ENCODE measurements around the gene ENAH.

ENAH gene

GRCh38 chr1:225486856-225487255 is 166.1 kb downstream of the ENAH start:
- Histone ChIP-seq H3K4me3 (ENCODE audit: low read length in 2 of 2) (no peak overlapping the region), H3K9ac (ENCODE audit: low read depth in 1 of 2, low read length in 2 of 2) (no peak overlapping the region), H3K36me3 (ENCODE audit: control insufficient read depth in 2 of 2, insufficient read depth in 2 of 2, low read length in 2 of 2) (no peaks in the 10 kb centered on the region), H3K27me3 (ENCODE audit: control insufficient read depth in 2 of 2, insufficient read depth in 2 of 2, low read length in 2 of 2) (no peaks in the 10 kb centered on the region), H3K4me1 (ENCODE audit: control insufficient read depth in 2 of 2, insufficient read depth in 2 of 2, low read length in 2 of 2) (peaks cover under 1 to 3% of the 10 kb centered on the region in 2 donors), H3K9me3 (ENCODE audit: control insufficient read depth in 2 of 2, low read length in 2 of 2) (no peaks in the 10 kb centered on the region), H3K27ac (ENCODE audit: low read depth in 2 of 2, low read length in 2 of 2) (no peak overlapping the region)

GRCh38 chr1:225485991-225486530 is 166.9 kb downstream of the ENAH start:
- no peaks in the 10 kb centered on the region for H3K36me3 ChIP-seq (ENCODE audit: control insufficient read depth in 2 of 2, insufficient read depth in 2 of 2, low read length in 2 of 2)
- peaks cover 3 to 7% of the 10 kb centered on the region in 2 donors for H3K4me1 ChIP-seq (ENCODE audit: control insufficient read depth in 2 of 2, insufficient read depth in 2 of 2, low read length in 2 of 2)
- H3K27ac ChIP-seq (ENCODE audit: low read depth in 2 of 2, low read length in 2 of 2), result no peak overlapping the region
- no peak overlapping the region for H3K9ac ChIP-seq (ENCODE audit: low read depth in 1 of 2, low read length in 2 of 2)
- no peaks in the 10 kb centered on the region for H3K9me3 ChIP-seq (ENCODE audit: control insufficient read depth in 2 of 2, low read length in 2 of 2)
- no peaks in the 10 kb centered on the region for H3K27me3 ChIP-seq (ENCODE audit: control insufficient read depth in 2 of 2, insufficient read depth in 2 of 2, low read length in 2 of 2)
- H3K4me3 ChIP-seq (ENCODE audit: low read length in 2 of 2), result no peak overlapping the region

GRCh38 chr1:225485226-225485625 is 167.7 kb downstream of the ENAH start:
- H3K27me3 ChIP-seq (ENCODE audit: control insufficient read depth in 2 of 2, insufficient read depth in 2 of 2, low read length in 2 of 2), result no peaks in the 10 kb centered on the region
- peaks cover 5 to 8% of the 10 kb centered on the region in 2 donors for H3K4me1 ChIP-seq (ENCODE audit: control insufficient read depth in 2 of 2, insufficient read depth in 2 of 2, low read length in 2 of 2)
- no peak overlapping the region for H3K27ac ChIP-seq (ENCODE audit: low read depth in 2 of 2, low read length in 2 of 2)
- no peak overlapping the region for H3K9ac ChIP-seq (ENCODE audit: low read depth in 1 of 2, low read length in 2 of 2)
- no peaks in the 10 kb centered on the region for H3K9me3 ChIP-seq (ENCODE audit: control insufficient read depth in 2 of 2, low read length in 2 of 2)
- H3K36me3 ChIP-seq (ENCODE audit: control insufficient read depth in 2 of 2, insufficient read depth in 2 of 2, low read length in 2 of 2), result no peaks in the 10 kb centered on the region
- H3K4me3 ChIP-seq (ENCODE audit: low read length in 2 of 2), result no peak overlapping the region

- Histone ChIP-seq H3K27ac (ENCODE audit: low read depth in 2 of 2, low read length in 2 of 2) (no peak overlapping the region), H3K27me3 (ENCODE audit: control insufficient read depth in 2 of 2, insufficient read depth in 2 of 2, low read length in 2 of 2) (no peaks in the 10 kb centered on the region), H3K9me3 (ENCODE audit: control insufficient read depth in 2 of 2, low read length in 2 of 2) (no peaks in the 10 kb centered on the region), H3K9ac (ENCODE audit: low read depth in 1 of 2, low read length in 2 of 2) (no peak overlapping the region), H3K36me3 (ENCODE audit: control insufficient read depth in 2 of 2, insufficient read depth in 2 of 2, low read length in 2 of 2) (no peaks in the 10 kb centered on the region), H3K4me1 (ENCODE audit: control insufficient read depth in 2 of 2, insufficient read depth in 2 of 2, low read length in 2 of 2) (peaks cover 5 to 8% of the 10 kb centered on the region in 2 donors), H3K4me3 (ENCODE audit: low read length in 2 of 2) (no peak overlapping the region)
These were observed 168.2 kb downstream of the ENAH start for GRCh38 chr1:225484657-225485214.

- H3K9ac ChIP-seq (ENCODE audit: low read depth in 1 of 2, low read length in 2 of 2), result no peak overlapping the region
- H3K4me3 ChIP-seq (ENCODE audit: low read length in 2 of 2), result no peak overlapping the region
- peaks cover 5 to 8% of the 10 kb centered on the region in 2 donors for H3K4me1 ChIP-seq (ENCODE audit: control insufficient read depth in 2 of 2, insufficient read depth in 2 of 2, low read length in 2 of 2)
- H3K27me3 ChIP-seq (ENCODE audit: control insufficient read depth in 2 of 2, insufficient read depth in 2 of 2, low read length in 2 of 2), result no peaks in the 10 kb centered on the region
- no peaks in the 10 kb centered on the region for H3K36me3 ChIP-seq (ENCODE audit: control insufficient read depth in 2 of 2, insufficient read depth in 2 of 2, low read length in 2 of 2)
- no peak overlapping the region for H3K27ac ChIP-seq (ENCODE audit: low read depth in 2 of 2, low read length in 2 of 2)
- H3K9me3 ChIP-seq (ENCODE audit: control insufficient read depth in 2 of 2, low read length in 2 of 2), result no peaks in the 10 kb centered on the region
These were observed 168.9 kb downstream of the ENAH start for GRCh38 chr1:225483818-225484656.

GRCh38 chr1:225482421-225482950 is 170.4 kb downstream of the ENAH start:
- Histone ChIP-seq H3K27ac (ENCODE audit: low read depth in 2 of 2, low read length in 2 of 2) (no peak overlapping the region), H3K9me3 (ENCODE audit: control insufficient read depth in 2 of 2, low read length in 2 of 2) (no peaks in the 10 kb centered on the region), H3K4me3 (ENCODE audit: low read length in 2 of 2) (no peak overlapping the region), H3K4me1 (ENCODE audit: control insufficient read depth in 2 of 2, insufficient read depth in 2 of 2, low read length in 2 of 2) (peaks cover 8 to 9% of the 10 kb centered on the region in 2 donors), H3K27me3 (ENCODE audit: control insufficient read depth in 2 of 2, insufficient read depth in 2 of 2, low read length in 2 of 2) (no peaks in the 10 kb centered on the region), H3K36me3 (ENCODE audit: control insufficient read depth in 2 of 2, insufficient read depth in 2 of 2, low read length in 2 of 2) (no peaks in the 10 kb centered on the region), H3K9ac (ENCODE audit: low read depth in 1 of 2, low read length in 2 of 2) (no peak overlapping the region)

- H3K4me3 ChIP-seq (ENCODE audit: low read length in 2 of 2), result no peak overlapping the region
- no peak overlapping the region for H3K27ac ChIP-seq (ENCODE audit: low read depth in 2 of 2, low read length in 2 of 2)
- H3K36me3 ChIP-seq (ENCODE audit: control insufficient read depth in 2 of 2, insufficient read depth in 2 of 2, low read length in 2 of 2), result no peaks in the 10 kb centered on the region
- H3K9ac ChIP-seq (ENCODE audit: low read depth in 1 of 2, low read length in 2 of 2), result no peak overlapping the region
- no peaks in the 10 kb centered on the region for H3K9me3 ChIP-seq (ENCODE audit: control insufficient read depth in 2 of 2, low read length in 2 of 2)
- peaks cover 8 to 9% of the 10 kb centered on the region in 2 donors for H3K4me1 ChIP-seq (ENCODE audit: control insufficient read depth in 2 of 2, insufficient read depth in 2 of 2, low read length in 2 of 2)
- H3K27me3 ChIP-seq (ENCODE audit: control insufficient read depth in 2 of 2, insufficient read depth in 2 of 2, low read length in 2 of 2), result no peaks in the 10 kb centered on the region
These were observed 171.2 kb downstream of the ENAH start for GRCh38 chr1:225481738-225482137.

- no peaks in the 10 kb centered on the region for H3K27me3 ChIP-seq (ENCODE audit: control insufficient read depth in 2 of 2, insufficient read depth in 2 of 2, low read length in 2 of 2)
- H3K4me3 ChIP-seq (ENCODE audit: low read length in 2 of 2), result peak overlapping the region in 1 of 2 donors; percentile 59
- H3K4me1 ChIP-seq (ENCODE audit: control insufficient read depth in 2 of 2, insufficient read depth in 2 of 2, low read length in 2 of 2), result peaks cover 8 to 9% of the 10 kb centered on the region in 2 donors
- H3K36me3 ChIP-seq (ENCODE audit: control insufficient read depth in 2 of 2, insufficient read depth in 2 of 2, low read length in 2 of 2), result no peaks in the 10 kb centered on the region
- H3K9ac ChIP-seq (ENCODE audit: low read depth in 1 of 2, low read length in 2 of 2), result no peak overlapping the region
- no peaks in the 10 kb centered on the region for H3K9me3 ChIP-seq (ENCODE audit: control insufficient read depth in 2 of 2, low read length in 2 of 2)
- H3K27ac ChIP-seq (ENCODE audit: low read depth in 2 of 2, low read length in 2 of 2), result no peak overlapping the region
These were observed 172.0 kb downstream of the ENAH start for GRCh38 chr1:225480825-225481434.

GRCh38 chr1:225479996-225480720 is 172.8 kb downstream of the ENAH start:
- peaks cover 11 to 13% of the 10 kb centered on the region in 2 donors for H3K4me1 ChIP-seq (ENCODE audit: control insufficient read depth in 2 of 2, insufficient read depth in 2 of 2, low read length in 2 of 2)
- H3K9ac ChIP-seq (ENCODE audit: low read depth in 1 of 2, low read length in 2 of 2), result no peak overlapping the region
- H3K27me3 ChIP-seq (ENCODE audit: control insufficient read depth in 2 of 2, insufficient read depth in 2 of 2, low read length in 2 of 2), result no peaks in the 10 kb centered on the region
- H3K27ac ChIP-seq (ENCODE audit: low read depth in 2 of 2, low read length in 2 of 2), result no peak overlapping the region
- H3K4me3 ChIP-seq (ENCODE audit: low read length in 2 of 2), result no peak overlapping the region
- H3K36me3 ChIP-seq (ENCODE audit: control insufficient read depth in 2 of 2, insufficient read depth in 2 of 2, low read length in 2 of 2), result no peaks in the 10 kb centered on the region
- H3K9me3 ChIP-seq (ENCODE audit: control insufficient read depth in 2 of 2, low read length in 2 of 2), result no peaks in the 10 kb centered on the region
